Calu3 (cell line): ENCODE measurements around the gene RABGAP1L. TPM values are rescaled to one million over a fixed set of nuclear protein-coding genes. Genes with fewer than 3 reads are reported as not detected.

Experiments
- BruUV-seq: library from RNA; stranded (reverse); fragments of 400-500 nt; replicated peaks from 2 replicates; lab custom pipeline; 2021; lab: Mats Ljungman, UMichigan
- CTCF ChIA-PET: fragments of 300-600 bp; sonication (Branson Sonifier 250); formaldehyde crosslinking; loops from one replicate; lab custom pipeline; 2022; ENCODE audit warnings: antibody characterized with exemption; lab: Charles Lee
- DNase-seq: peaks from one replicate; pipeline ENCODE4 v3.0.0; 2022
- H3K27ac Mint-ChIP-seq: one replicate; pipeline ENCODE4 v1.8.0; 2022; ENCODE audit warnings: mixed read lengths; ENCODE audit not compliant: unreplicated experiment
- H3K27me3 Mint-ChIP-seq: one replicate; pipeline ENCODE4 v1.8.0; 2022; ENCODE audit warnings: mixed read lengths; ENCODE audit not compliant: unreplicated experiment
- H3K36me3 Mint-ChIP-seq: one replicate; pipeline ENCODE4 v1.8.0; 2022; ENCODE audit warnings: mild to moderate bottlenecking, moderate library complexity, mixed read lengths; ENCODE audit not compliant: insufficient read depth, unreplicated experiment
- H3K4me1 Mint-ChIP-seq: one replicate; pipeline ENCODE4 v1.8.0; 2022; ENCODE audit warnings: mild to moderate bottlenecking, low read depth, mixed read lengths; ENCODE audit not compliant: unreplicated experiment
- H3K4me3 Mint-ChIP-seq: one replicate; pipeline ENCODE4 v1.8.0; 2022; ENCODE audit warnings: mild to moderate bottlenecking, low read depth, moderate library complexity, mixed read lengths; ENCODE audit not compliant: unreplicated experiment
- H3K9me3 Mint-ChIP-seq: one replicate; pipeline ENCODE4 v1.8.0; 2022; ENCODE audit warnings: low read depth, mixed read lengths; ENCODE audit not compliant: unreplicated experiment
- CTCF ChIP-seq: fragments of 200-600 bp; IDR thresholded peaks from one replicate; pipeline ENCODE4 v1.8.0; 2022; ENCODE audit warnings: antibody characterized with exemption; ENCODE audit not compliant: unreplicated experiment
- intact Hi-C: fragments of 100-400 bp; cut with micrococcal nuclease; formaldehyde crosslinking; loops from one replicate; pipeline ENCODE4 v1.10.0; 2022; ENCODE audit not compliant: unreplicated experiment
- total RNA-seq: library from RNA; stranded (reverse); gene quantifications from 2 replicates; pipeline ENCODE4 v1.2.3, GENCODE V29; 2022

The RABGAP1L gene
- total RNA-seq, 1 experiment from 2014 or later: 135 TPM

- Mint-ChIP-seq H3K4me1 (no peaks in the 10 kb centered on the region), H3K27me3 (no peaks in the 10 kb centered on the region), H3K27ac (no peak overlapping the region), H3K4me3 (no peak overlapping the region), H3K9me3 (no peaks in the 10 kb centered on the region), H3K36me3 (no peaks in the 10 kb centered on the region)
- DNase-seq: no peak
- no peak for TF ChIP-seq CTCF
- CTCF ChIA-PET: no interaction called here
- intact Hi-C loops: loop anchor here (5.0 kb wide), 4 partner anchors 103 to 793 kb away; no protein-coding TSS in a partner anchor
- BruUV-seq: no TSS peak
Observed at GRCh38 chr1:174215766-174216165, 56.4 kb downstream of the RABGAP1L start.

- Mint-ChIP-seq H3K4me1 (no peaks in the 10 kb centered on the region), H3K27me3 (no peaks in the 10 kb centered on the region), H3K27ac (no peak overlapping the region), H3K4me3 (no peak overlapping the region), H3K9me3 (peaks cover under 1% of the 10 kb centered on the region), H3K36me3 (no peaks in the 10 kb centered on the region)
- intact Hi-C loops: loop anchor here (5.0 kb wide), 4 partner anchors 105 to 795 kb away; no protein-coding TSS in a partner anchor
- no peak for DNase-seq
- TF ChIP-seq CTCF: no peak
- no TSS peak for BruUV-seq
- CTCF ChIA-PET: interaction anchor here (0.6 to 1.3 kb wide), 4 partner anchors 10 to 787 kb away, joined by 3 read pairs; no protein-coding TSS in a partner anchor
Observed at GRCh38 chr1:174217248-174217647, 57.9 kb downstream of the RABGAP1L start.

GRCh38 chr1:174217787-174218574 lies 58.7 kb downstream of the RABGAP1L start:
- CTCF ChIA-PET: interaction anchor here (0.5 to 1.3 kb wide), 6 partner anchors 11 to 1472 kb away, joined by 3 to 5 read pairs (median 3); no protein-coding TSS in a partner anchor
- DNase-seq: no peak
- H3K4me3 Mint-ChIP-seq: no peak overlapping the region
- BruUV-seq: no TSS peak
- no peaks in the 10 kb centered on the region for H3K27me3 Mint-ChIP-seq
- no peaks in the 10 kb centered on the region for H3K36me3 Mint-ChIP-seq
- peak; percentile 57 for TF ChIP-seq CTCF
- intact Hi-C loops: loop anchor here (5.0 kb wide), 4 partner anchors 106 to 796 kb away; no protein-coding TSS in a partner anchor
- H3K4me1 Mint-ChIP-seq: no peaks in the 10 kb centered on the region
- peaks cover 4% of the 10 kb centered on the region for H3K9me3 Mint-ChIP-seq
- no peak overlapping the region for H3K27ac Mint-ChIP-seq

GRCh38 chr1:174218983-174219382 lies 59.7 kb downstream of the RABGAP1L start:
- BruUV-seq: no TSS peak

More at GRCh38 chr1:174218983-174219382, 59.7 kb downstream of the RABGAP1L start:
- CTCF ChIA-PET: no interaction called here
- intact Hi-C loops: loop anchor here (5.0 kb wide), 4 partner anchors 107 to 797 kb away; no protein-coding TSS in a partner anchor
- no peaks in the 10 kb centered on the region for H3K4me1 Mint-ChIP-seq
- TF ChIP-seq CTCF: no peak
- no peak overlapping the region for H3K4me3 Mint-ChIP-seq
- no peaks in the 10 kb centered on the region for H3K36me3 Mint-ChIP-seq
- H3K9me3 Mint-ChIP-seq: peaks cover 4% of the 10 kb centered on the region
- H3K27ac Mint-ChIP-seq: no peak overlapping the region
- no peaks in the 10 kb centered on the region for H3K27me3 Mint-ChIP-seq
- no peak for DNase-seq
